GM18951 (cell line): ENCODE results near the gene SPNS3.

Experiments used
- POLR2A ChIP-seq: IDR thresholded peaks from 4 replicates; pipeline ENCODE4 v1.6.1; 2011; ENCODE audit warnings: mild to moderate bottlenecking; ENCODE audit not compliant: insufficient read length, insufficient read depth; ENCODE audit errors: extremely low read depth
- in situ Hi-C: fragments of 300-500 bp; cut with MboI; formaldehyde crosslinking; loops from one replicate; pipeline ENCODE4 v1.12.0; 2022; ENCODE audit warnings: low sequenced_read_pairs, mixed read lengths, inconsistent platforms; ENCODE audit not compliant: unreplicated experiment

SPNS3 gene

GRCh38 chr17:4433515-4434031 lies at the start of gene SPNS3:
TSS of gene SPNS3 (plus strand) at chr17:4433940. CDS start at chr17:4433968, 28 bp downstream.
- in situ Hi-C loops, result no loop called here
- no peak for TF ChIP-seq POLR2A

- in situ Hi-C loops, result no loop called here
- TF ChIP-seq POLR2A, result no peak
Measured at GRCh38 chr17:4386406-4386805, 47.3 kb upstream of the SPNS3 start.

GRCh38 chr17:4387137-4387536 lies 46.6 kb upstream of the SPNS3 start:
- no peak for TF ChIP-seq POLR2A
- in situ Hi-C loops, result no loop called here

- no peak for TF ChIP-seq POLR2A
- in situ Hi-C loops, result no loop called here
Measured at GRCh38 chr17:4389079-4389478, 44.7 kb upstream of the SPNS3 start.

- in situ Hi-C loops, result no loop called here
- no peak for TF ChIP-seq POLR2A
Measured at GRCh38 chr17:4393806-4394205, 39.9 kb upstream of the SPNS3 start.

GRCh38 chr17:4394208-4395110 lies 39.3 kb upstream of the SPNS3 start:
- in situ Hi-C loops, result no loop called here
- no peak for TF ChIP-seq POLR2A

GRCh38 chr17:4395111-4395478 lies 38.6 kb upstream of the SPNS3 start:
- no peak for TF ChIP-seq POLR2A
- in situ Hi-C loops, result no loop called here

GRCh38 chr17:4397840-4398239 lies 35.9 kb upstream of the SPNS3 start:
- in situ Hi-C loops, result no loop called here
- no peak for TF ChIP-seq POLR2A

GRCh38 chr17:4405038-4405669 lies 28.6 kb upstream of the SPNS3 start:
- in situ Hi-C loops, result no loop called here
- no peak for TF ChIP-seq POLR2A

- no peak for TF ChIP-seq POLR2A
- in situ Hi-C loops, result no loop called here
Measured at GRCh38 chr17:4405699-4406098, 28.0 kb upstream of the SPNS3 start.

- in situ Hi-C loops, result no loop called here
- TF ChIP-seq POLR2A, result no peak
Measured at GRCh38 chr17:4406386-4406785, 27.4 kb upstream of the SPNS3 start.

- no peak for TF ChIP-seq POLR2A
- in situ Hi-C loops, result no loop called here
Measured at GRCh38 chr17:4407216-4407615, 26.5 kb upstream of the SPNS3 start.

GRCh38 chr17:4407851-4408250 lies 25.9 kb upstream of the SPNS3 start:
- in situ Hi-C loops, result no loop called here
- no peak for TF ChIP-seq POLR2A

GRCh38 chr17:4409659-4410058 lies 24.1 kb upstream of the SPNS3 start:
- no peak for TF ChIP-seq POLR2A
- in situ Hi-C loops, result loop anchor here (10.0 kb wide), 1 partner anchor 195 kb away; no protein-coding TSS in a partner anchor

- no peak for TF ChIP-seq POLR2A
- in situ Hi-C loops, result loop anchor here (10.0 kb wide), 1 partner anchor 196 kb away; no protein-coding TSS in a partner anchor
Measured at GRCh38 chr17:4411201-4411600, 22.5 kb upstream of the SPNS3 start.
